ENCODE results near the gene RFX2.

RFX2 gene

DNA sequence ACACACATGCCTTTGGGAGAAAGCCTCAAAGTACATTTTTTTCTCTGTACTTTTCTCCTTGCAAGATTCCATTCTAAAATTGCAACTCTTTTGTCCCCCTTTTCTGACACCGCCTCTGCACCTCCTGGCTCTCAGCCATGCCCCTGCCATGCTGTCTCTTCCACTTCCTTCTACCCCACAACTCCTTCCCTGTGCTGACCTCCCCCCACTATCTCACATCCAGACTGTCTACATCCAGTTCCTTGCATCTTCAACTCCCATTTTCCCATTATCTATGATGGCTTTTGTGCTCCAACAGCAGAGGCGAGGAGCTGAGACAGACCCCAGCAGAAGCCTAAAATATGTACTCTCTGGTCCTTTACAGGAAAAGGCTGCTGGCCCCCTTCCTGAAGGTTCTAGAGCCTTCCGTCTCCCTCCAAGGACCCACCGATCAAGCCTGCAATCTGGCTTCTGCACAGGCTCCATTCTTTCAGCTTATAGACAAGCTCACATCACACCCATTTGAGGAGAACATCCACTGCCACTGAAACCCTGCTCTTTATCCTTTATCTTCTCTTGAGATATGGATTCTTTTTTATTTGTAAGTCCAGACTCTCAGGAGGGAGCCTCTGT is 50.2 kb downstream of the RFX2 start:
- no peak for DNase-seq (ENCODE audit: low read depth)

DNA sequence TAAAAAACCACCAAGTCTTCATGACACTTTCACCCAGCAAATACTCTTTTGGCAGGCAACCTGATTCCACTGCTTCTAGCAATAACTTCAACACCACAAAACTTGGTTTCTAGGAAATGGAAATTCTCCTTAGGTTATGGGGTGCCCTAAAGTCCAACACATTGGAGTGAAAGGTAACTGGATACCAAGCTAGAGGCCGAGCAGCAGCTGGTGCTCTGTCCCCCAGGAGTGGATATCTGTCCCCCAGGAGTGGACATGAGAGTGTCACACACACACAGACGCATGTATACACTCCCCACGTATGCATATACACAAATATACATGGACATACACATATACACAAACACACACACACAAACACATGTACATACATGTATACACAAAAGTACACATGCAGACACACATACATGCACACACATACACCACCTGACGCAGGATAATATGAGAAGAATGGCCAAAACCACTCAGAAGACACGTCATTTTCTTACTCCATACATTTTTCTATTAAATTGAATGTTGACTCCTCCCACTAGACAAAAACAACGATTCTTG is 50.8 kb downstream of the RFX2 start:
- no peak for DNase-seq (ENCODE audit: low read depth)

DNA sequence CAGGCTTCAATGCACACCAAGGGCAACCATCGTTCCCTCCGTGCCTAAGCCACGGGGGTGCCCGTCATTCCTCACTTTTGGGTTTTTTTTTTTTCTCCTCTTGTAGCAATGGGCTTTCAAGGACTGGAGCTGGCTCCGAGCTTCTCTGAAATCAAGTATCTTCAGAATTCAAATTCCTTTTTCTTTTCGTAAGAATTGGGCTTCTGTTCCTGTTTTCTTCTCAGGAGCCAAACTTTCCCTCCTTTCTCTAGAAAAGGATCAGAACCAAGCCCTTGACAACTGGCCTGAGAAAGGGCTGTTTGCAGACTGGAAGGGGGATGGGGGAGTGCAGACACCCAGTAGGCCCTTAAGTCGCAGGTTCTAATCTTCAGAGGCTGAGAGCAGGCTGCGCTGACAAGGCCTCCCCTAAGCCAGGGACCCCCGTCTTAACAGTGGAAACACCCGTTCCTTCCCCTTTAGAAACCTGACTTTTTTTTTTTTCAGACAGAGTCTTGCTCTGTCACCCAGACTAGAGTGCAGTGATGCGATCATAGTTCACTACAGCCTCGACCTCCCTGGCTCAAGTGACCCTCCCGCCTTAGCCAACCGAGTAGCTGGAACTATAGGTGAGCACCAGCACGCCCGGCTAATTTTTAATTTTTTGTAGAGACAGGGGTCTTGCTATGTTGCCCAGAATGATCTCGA is 51.6 kb downstream of the RFX2 start:
- no peak for DNase-seq (ENCODE audit: low read depth)

DNA sequence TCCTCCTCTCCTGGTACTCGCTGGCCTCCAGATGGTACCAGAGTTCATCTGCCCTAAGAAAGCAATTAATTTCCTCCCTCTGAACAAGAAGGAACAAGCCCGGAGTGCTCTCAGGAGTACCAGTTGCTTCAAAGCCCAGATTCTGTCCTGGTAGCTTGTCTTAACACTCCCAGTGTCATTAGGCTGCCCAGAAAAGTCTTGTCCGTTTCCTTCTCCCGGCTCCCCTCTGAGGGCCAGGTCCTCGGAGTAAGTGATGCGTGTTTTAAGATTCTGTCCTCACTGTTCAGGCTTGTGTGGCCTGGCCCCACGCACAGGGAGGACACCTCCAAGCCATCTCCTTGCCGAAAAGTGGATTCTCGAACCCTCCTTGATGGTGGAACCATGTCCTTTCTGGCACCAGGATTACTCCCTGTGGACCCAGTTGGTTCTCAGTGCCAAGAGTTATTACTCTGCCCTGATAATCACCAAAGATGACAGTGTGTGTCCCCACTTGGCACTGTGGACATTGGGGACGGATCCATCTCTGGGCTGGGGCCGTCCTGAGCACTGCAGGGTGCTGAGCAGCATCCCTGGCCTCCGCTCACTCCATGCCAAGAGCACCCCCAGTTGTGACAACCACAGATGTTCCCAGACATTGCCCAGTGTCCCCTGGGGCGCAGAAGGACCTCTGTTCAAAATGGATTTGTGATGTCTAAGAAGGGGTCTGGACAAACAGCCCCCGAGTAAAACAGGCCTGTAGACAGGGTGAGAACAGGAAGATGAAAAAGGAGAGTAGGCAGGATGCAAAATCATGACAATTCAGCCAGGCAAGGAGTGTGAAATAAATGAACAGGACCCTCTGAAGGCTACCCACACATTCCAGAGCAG is 52.4 kb downstream of the RFX2 start:
- DNase-seq (ENCODE audit: low read depth) = no peak

DNA sequence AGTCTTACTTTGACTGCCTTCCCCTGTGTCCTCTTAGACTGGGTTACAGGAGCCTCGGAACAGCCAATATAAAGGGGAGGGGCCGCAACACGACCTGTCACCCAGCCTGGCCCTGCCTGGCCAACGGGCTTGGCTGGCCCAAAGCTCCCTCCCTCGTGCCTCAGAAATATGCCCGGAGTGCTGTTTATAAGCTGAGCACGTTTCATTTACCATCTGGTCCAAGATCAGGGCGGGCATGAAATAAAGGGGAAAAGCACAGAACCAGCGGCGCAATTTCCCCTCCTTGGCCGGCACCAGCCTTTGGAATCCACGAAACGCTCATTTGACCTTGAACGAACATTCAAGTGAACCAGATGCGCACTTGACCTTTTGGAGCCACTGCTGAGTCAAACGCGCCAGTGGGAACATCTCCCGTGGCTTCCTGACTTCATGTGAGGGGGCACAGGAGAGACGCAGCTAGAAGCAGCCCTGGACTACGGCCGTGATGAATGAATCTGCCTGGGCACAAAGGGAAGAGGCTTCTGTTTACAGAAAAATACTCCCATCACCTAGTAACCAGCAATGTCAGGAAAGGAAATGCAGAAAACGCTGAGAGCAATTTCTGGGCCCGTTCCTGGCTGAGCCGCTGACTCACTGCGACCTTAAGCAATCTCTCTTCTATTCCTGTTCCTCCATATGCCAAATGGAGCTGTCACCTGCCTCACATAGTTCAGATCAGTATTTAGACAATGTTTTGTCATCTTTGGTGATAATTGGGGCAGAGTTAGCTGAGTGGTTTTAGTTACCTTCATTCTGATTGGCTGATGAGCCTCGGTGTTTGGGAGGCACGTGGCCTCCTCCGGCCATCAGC is 53.3 kb downstream of the RFX2 start:
- DNase-seq (ENCODE audit: low read depth) = peak; percentile 92

DNA sequence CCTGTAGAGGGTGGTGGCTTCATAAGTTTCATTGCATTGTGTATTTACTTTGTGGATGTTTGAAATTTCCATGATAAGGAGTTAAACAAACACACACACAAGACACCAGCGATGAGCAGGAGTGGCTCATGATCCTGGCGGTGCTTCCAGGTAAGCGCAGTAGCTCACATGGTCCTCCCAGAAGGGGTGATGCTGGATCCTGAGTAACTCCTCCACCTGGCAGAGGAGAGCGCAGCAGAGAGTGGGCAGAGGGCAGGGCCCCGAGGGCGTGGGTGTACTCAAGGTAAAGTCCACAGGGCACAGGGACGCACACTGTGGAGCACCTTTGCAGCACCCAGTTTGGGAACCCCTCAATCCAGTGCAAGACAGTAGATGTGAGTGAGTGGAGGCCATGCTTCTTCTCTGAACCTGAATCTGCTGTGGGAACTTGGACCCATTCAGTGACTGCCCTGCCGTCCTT is 54.0 kb downstream of the RFX2 start:
- DNase-seq (ENCODE audit: low read depth) = no peak

DNA sequence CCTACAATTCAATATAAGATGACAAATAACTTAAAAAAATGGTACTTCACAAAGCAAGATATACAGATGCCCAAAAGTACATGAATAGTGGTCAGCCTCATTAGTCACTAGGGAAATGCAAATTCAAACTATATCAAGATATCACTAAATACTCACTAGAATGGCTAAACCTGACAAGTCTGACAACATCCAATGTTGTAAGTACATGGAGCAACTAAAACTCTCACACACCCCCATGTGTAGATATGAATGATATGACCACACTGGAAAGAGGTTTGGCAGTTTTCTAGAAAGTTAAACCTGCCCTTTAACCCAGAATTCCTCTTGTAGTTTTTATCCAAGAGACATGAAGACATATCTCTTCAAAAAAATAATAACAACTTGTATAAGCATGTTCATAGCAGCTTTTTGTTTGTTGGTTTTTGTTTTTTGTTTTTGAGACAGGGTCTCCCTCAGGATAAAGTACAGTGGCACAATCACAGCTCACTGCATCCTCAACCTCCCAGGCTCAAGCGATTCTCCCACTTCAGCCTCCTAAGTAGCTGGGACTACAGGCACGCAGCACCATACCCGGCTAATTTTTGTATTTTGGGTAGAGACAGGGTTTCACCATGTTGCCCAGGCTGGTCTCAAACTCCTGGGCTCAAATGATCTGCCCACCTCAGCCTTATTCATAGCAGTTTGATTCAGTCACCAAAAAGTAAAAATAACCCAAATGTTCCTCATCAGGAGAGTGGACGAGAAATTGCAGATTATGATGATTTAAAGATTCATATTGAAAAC is 55.1 kb downstream of the RFX2 start:
- DNase-seq (ENCODE audit: low read depth) = no peak

DNA sequence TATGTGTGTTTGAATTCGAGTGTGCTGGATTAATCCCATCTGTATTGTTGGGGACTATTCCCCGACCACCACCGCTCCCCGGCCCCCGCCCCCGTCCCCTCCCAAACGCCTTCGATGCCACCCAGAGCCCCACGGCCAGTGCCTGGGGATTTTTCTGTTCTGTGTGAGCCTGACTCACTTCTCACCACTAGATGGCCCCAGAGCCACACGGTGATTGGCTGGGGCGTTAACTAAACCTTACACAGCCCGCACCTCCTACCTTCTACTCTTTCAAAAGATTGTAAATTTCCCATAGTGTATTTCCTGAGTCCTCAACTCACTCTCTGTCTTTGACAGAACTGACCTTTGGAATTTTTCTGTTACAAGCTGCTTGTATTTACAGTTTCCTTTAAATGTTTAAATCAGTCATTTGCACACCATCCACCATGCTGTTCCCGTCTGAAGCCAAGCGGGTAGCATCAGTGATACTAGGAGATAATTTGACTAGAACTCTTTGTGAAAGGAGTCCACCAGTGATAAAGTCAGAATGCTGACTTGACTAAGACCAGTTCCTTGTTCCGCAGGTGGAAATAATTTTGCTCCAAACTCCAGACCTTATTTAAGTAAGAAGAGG is 61.4 kb downstream of the RFX2 start:
- peak; percentile 60 for DNase-seq (ENCODE audit: low read depth)

DNA sequence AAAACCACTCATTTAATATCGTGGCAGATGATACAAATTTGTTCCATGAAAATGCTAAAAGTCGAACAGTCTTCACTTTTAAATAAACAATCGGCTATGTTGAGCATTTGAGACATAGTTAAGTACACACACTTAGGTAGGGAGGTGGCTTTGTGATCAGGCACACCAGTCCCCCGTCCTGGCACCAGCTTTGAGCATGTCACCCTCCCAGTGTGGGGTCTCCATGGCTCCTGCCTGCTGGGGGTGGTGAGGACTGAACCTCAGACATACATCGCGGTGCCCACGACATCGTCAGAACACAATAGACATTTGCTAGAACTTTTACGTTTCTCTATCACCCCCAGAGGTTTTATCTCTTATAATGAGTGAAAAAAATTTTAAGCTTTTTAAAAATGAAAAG is 62.0 kb downstream of the RFX2 start:
- DNase-seq (ENCODE audit: low read depth) = no peak

DNA sequence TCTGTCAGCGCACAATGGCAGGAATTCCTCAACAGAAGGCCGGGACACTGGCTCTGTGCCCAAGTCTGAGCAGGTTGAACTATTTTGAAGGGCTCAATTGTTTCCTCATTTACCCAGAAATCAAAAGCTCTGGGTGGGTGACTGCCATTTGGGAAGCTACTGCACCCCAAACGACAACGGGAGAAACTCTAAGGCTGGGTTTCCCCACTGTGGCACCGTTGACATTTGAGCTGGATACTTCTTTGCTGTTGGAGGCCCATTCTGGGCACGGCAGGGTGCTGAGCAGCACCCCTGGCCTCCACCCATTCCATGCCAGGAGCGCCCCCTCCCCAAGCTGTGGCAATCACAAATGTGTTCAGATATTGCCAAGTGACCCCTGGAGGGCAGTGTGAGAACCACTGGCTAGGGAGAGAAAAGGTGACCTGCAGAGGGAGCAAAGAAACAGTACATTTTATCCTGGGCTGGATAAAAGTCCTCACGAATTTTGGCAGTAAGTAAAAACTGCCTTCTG is 62.5 kb downstream of the RFX2 start:
- no peak for DNase-seq (ENCODE audit: low read depth)

DNA sequence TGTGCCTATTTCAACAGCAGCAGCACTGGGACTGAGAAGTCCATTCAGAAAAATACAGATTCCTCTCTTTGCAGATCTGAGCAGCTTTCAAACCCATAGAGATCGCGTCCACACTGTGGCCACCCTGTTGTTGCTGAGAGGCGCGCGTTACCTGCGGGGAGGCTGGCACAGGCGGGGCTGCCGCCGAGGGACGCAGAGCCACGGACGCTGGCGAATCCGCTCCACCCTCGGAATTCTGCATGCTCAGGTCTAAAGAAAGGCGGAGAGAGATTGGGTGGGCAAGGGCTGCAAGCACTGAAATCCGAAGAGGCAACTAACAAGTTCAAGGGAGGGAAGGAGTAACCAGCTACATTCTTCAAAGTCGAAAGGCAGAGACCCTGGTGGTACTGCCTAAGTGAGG is 63.0 kb downstream of the RFX2 start:
- DNase-seq (ENCODE audit: low read depth) = no peak

DNA sequence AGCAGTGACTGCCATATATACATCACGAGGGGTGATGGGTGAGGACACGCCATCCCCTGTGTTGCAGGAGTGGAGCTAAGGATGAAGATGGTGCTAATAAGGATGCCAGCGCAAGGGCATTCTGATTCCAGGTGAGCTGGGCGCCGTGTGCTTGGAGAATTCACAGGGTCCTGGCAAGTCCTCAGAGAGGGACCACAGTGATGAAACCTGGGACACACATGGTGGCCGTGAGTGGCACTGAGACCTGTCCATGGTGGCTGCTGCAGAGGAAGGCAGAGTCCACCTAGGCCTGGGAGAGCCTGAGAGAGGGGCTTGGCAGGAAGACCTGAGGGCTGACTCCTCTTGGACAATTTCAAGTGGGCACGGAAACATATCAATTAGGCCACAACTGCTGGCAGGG is 65.2 kb downstream of the RFX2 start:
- DNase-seq (ENCODE audit: low read depth) = no peak

DNA sequence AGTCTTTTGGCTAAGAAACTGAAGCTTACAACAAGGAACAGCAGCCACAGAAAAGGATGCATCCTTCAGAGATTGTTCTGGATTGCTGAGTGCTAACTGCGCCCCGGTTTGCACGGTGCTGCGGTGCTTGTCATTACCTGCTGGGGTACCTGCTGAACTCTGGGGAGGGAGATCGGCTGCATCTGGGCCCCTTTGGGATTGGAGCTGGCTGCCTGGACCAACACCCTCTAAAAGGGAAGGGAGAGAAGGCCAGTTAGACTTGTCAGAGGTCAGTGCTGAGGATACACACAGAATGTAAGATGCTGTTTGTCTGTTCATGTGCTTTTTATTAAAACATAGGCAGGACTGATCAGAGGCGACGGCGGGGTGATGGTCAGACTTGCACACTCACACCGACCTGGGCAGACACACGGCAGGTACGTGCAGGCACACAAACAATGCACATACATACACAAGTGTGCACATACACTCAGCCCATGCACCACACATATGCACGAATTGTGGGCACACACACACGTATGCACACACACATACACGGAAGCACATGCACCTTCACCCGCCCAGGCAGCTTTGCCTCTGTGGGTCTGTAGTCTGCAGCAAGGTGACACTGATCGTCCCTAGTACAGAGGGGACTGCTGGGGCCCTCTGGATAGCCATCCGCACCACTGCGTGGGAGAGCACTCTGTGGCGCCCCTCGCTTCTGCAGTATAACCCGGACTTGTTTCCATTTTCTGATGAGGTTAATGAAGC is 66.1 kb downstream of the RFX2 start:
- DNase-seq (ENCODE audit: low read depth) = no peak

DNA sequence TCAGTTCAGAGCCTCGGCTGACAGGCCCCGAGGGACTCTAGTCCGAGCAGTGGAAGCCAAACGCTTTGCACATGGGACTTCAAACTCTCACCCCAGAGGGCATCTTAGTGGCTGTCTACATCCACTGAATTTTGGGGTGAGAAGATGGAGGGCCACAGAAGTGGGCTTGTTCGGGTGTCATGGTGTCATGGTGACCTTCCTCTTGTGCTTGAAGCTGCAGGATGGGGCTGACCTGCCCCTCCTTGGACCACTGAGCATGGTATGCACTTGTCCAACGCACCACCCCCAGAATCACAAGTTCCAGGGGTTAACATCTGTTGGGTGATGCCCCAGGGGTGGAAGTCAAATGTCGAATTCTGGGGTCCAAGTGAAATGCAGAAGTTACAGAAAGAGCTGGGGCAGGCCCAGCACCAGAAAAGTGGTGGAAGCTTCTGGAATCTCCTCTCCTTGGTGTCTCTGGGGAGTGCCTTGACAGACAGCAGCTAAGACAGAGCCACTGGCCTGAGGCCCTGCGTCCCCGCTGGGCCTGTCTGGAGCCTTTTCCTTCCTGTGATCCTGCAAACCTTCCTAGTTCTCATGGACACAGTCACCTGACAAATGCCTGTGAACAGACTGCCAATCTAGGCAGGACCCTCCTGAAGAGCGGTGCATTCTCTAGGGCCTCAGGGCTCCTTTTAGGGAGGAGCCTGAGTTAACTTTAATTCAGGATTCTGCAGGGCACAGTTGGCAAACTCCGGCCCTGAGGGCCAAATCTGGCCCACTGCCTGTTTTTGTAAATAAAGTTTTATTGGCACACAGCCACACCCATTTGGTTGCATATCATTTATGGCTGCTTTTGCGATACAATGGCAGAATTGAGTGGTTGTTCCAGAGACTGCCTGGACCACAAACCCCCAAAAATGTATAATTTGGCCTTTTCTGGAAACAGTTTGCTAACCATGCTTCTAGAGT is 67.2 kb downstream of the RFX2 start:
- no peak for DNase-seq (ENCODE audit: low read depth)

DNA sequence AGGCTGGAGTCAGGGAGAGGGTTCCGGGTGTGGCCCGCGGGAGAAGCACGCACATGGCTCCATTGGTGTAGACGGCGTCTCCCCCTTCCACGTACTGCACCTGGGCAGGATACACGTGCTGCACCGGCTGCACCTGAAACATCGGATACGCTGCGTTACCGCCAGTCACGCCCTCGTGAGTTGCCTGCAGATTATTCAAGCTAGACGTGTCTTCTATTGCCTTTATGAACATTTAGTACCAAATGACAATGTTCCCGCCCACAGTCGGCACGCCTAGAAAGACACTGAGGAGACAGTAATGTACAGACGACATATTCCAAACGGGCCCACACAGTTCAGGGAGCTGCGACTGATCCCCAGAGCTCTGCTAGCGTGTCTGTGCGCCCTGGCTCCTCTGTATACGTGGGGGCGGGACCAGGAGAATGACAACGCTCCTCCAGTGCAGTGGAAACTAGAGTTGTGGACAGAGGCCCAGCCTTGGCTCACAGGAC is 68.3 kb downstream of the RFX2 start:
- DNase-seq (ENCODE audit: low read depth) = no peak

DNA sequence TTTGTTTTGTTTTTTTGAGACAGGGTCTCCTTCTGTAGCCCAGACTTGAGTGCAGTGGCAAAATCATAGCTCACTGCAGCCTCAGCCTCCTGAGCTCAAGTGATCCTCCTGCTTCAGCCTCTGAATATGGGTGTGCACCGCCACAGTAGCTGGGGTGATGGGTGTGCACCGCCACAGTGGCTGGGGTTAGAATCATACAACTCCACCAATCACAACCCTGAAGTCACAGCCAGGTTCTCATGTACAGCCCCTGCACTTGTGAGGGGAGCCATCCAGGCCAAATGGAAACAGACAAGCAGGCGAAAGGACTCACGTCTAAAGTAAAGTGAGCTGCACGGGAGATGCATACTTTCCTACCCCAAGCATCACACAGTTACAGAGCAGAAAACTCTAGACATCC is 69.2 kb downstream of the RFX2 start:
- no peak for DNase-seq (ENCODE audit: low read depth)

DNA sequence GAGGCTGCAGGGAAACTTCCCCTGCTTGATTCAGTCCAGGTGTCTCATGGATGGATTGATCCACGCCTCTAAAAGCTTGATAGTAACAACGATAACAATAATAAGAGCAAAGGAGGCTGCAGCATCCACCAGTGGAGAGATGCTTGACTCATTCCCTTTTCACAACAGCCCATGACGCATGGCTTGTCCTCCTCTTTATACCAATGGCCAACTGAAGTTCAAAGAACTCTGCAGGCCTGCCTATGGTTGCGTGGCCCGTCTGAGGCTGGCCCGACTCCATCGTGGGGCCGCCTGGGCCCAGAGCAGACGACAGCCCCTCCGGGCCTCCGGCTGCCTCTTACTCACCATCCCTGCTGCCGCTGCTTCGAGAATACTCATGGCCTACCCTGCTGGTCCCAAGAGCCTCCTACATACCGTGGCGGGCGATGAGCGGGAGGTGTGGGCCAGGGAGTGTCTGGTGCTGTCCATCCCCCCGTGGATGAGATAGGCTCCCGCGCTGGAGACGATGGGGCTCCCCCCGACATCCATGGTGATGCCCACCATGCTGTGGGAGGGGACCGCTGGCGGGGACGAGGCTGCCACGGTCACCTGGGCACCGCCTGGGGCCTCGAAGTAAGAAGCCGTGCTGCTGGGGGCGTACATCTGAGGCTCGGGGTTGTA is 70.6 kb downstream of the RFX2 start:
- DNase-seq (ENCODE audit: low read depth) = no peak

Data from fibroblast of the conjunctiva (primary cell).